ENCODE data around the gene HERC4. TPM values are rescaled to one million over a fixed set of nuclear protein-coding genes. Genes with fewer than 3 reads are reported as not detected.

HERC4 gene
- total RNA-seq, 1 experiment from 2014 or later, result 39.4 TPM

DNA sequence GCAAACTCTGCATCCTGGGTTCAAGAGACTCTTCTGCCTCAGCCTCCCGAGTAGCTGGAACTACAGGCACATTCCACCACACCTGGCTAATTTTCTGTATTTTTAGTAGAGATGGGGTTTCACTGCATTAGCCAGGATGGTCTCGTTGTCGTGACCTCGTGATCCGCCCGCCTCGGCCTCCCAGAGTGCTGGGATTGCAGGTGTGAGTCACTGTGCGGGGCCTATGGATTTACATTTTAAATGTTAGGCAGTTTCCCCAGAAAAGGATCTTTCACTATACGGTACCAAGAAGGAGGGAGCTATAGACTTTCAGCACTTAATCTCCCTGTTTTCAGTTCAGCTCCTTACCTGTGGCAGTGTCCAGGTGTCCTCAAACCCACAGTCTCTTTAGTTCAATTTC, 139.9 kb downstream of the HERC4 start:
- Mint-ChIP-seq H3K36me3 (peaks cover 33% of the 10 kb centered on the region), H3K4me3 (no peak overlapping the region), H3K27ac (peak overlapping the region; percentile 96), H3K9me3 (no peaks in the 10 kb centered on the region), H3K27me3 (ENCODE audit: low read depth) (no peaks in the 10 kb centered on the region), H3K4me1 (peaks cover 24% of the 10 kb centered on the region)
- ChIA-PET POLR2A (no interaction called here), CTCF (interaction anchor here (1.5 kb wide), 1 partner anchor 277 kb away, joined by 3 read pairs; no protein-coding TSS in a partner anchor)
- DNase-seq (ENCODE audit: low spot score) (peak; percentile 33), ATAC-seq (peak; percentile 80)
- TF ChIP-seq, protein P1, sequence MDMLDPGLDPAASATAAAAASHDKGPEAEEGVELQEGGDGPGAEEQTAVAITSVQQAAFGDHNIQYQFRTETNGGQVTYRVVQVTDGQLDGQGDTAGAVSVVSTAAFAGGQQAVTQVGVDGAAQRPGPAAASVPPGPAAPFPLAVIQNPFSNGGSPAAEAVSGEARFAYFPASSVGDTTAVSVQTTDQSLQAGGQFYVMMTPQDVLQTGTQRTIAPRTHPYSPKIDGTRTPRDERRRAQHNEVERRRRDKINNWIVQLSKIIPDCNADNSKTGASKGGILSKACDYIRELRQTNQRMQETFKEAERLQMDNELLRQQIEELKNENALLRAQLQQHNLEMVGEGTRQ (CRISPR knock-in tag; IDR thresholded peaks at IDR 0.05), result 0 out of 2 replicates have a peak, but pooled peaks have one; percentile 21
- TF ChIP-seq SOX15 (CRISPR knock-in tag; IDR thresholded peaks at IDR 0.05), result no peak

DNA sequence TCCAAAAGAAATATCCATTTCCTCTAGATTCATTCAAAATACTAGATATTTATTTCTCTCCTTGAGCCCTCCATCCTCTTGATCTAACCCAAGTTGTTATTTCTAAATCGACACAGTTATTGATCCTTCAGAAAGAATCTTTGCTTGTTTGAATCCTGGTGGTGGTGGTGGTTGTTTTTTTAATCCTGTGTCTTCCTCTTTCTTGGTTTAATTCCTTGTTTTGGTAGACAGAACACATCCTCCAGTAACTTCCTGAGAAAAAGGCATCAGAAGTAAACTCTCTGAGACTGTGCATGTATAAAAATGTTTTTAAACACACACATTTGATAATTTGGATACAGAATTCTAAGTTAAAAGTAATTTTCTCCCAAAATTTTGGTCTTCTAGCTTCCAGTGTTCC, 140.7 kb downstream of the HERC4 start:
- Mint-ChIP-seq H3K9me3 (no peaks in the 10 kb centered on the region), H3K27me3 (ENCODE audit: low read depth) (no peaks in the 10 kb centered on the region), H3K4me3 (no peak overlapping the region), H3K27ac (peak overlapping the region; percentile 86), H3K4me1 (peaks cover 24% of the 10 kb centered on the region), H3K36me3 (peaks cover 35% of the 10 kb centered on the region)
- ATAC-seq (no peak), DNase-seq (ENCODE audit: low spot score) (no peak)
- ChIA-PET POLR2A (no interaction called here), CTCF (no interaction called here)
- TF ChIP-seq, protein P2, sequence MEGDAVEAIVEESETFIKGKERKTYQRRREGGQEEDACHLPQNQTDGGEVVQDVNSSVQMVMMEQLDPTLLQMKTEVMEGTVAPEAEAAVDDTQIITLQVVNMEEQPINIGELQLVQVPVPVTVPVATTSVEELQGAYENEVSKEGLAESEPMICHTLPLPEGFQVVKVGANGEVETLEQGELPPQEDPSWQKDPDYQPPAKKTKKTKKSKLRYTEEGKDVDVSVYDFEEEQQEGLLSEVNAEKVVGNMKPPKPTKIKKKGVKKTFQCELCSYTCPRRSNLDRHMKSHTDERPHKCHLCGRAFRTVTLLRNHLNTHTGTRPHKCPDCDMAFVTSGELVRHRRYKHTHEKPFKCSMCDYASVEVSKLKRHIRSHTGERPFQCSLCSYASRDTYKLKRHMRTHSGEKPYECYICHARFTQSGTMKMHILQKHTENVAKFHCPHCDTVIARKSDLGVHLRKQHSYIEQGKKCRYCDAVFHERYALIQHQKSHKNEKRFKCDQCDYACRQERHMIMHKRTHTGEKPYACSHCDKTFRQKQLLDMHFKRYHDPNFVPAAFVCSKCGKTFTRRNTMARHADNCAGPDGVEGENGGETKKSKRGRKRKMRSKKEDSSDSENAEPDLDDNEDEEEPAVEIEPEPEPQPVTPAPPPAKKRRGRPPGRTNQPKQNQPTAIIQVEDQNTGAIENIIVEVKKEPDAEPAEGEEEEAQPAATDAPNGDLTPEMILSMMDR (IDR thresholded peaks at IDR 0.05), result no peak
- TF ChIP-seq, protein P3, sequence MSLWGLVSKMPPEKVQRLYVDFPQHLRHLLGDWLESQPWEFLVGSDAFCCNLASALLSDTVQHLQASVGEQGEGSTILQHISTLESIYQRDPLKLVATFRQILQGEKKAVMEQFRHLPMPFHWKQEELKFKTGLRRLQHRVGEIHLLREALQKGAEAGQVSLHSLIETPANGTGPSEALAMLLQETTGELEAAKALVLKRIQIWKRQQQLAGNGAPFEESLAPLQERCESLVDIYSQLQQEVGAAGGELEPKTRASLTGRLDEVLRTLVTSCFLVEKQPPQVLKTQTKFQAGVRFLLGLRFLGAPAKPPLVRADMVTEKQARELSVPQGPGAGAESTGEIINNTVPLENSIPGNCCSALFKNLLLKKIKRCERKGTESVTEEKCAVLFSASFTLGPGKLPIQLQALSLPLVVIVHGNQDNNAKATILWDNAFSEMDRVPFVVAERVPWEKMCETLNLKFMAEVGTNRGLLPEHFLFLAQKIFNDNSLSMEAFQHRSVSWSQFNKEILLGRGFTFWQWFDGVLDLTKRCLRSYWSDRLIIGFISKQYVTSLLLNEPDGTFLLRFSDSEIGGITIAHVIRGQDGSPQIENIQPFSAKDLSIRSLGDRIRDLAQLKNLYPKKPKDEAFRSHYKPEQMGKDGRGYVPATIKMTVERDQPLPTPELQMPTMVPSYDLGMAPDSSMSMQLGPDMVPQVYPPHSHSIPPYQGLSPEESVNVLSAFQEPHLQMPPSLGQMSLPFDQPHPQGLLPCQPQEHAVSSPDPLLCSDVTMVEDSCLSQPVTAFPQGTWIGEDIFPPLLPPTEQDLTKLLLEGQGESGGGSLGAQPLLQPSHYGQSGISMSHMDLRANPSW (CRISPR knock-in tag; conservative IDR thresholded peaks at IDR 0.05; ENCODE audit: low read depth), result no peak
- TF ChIP-seq HMGXB4 (CRISPR knock-in tag; IDR thresholded peaks at IDR 0.05) (no peak), MYBL2 (CRISPR knock-in tag; IDR thresholded peaks at IDR 0.05) (no peak), FOXP1 (CRISPR knock-in tag; IDR thresholded peaks at IDR 0.05; ENCODE audit: borderline replicate concordance) (no peak), ZNF671 (CRISPR knock-in tag; IDR thresholded peaks at IDR 0.05) (no peak), ZNF512 (CRISPR knock-in tag; IDR thresholded peaks at IDR 0.05; ENCODE audit: borderline replicate concordance) (no peak), GTF2I (CRISPR knock-in tag; conservative IDR thresholded peaks at IDR 0.05) (no peak), ZBTB21 (CRISPR knock-in tag; IDR thresholded peaks at IDR 0.05; ENCODE audit: borderline replicate concordance) (no peak), NR3C1 (CRISPR knock-in tag; conservative IDR thresholded peaks at IDR 0.05; ENCODE audit: low read depth) (no peak), ZSCAN18 (CRISPR knock-in tag; IDR thresholded peaks at IDR 0.05) (no peak), ESRRA (CRISPR knock-in tag; IDR thresholded peaks at IDR 0.05; ENCODE audit: borderline replicate concordance) (no peak), MAX (CRISPR knock-in tag; IDR thresholded peaks at IDR 0.05) (no peak)
- TF ChIP-seq, protein P1 (CRISPR knock-in tag; IDR thresholded peaks at IDR 0.05), result no peak
- TF ChIP-seq, protein P4, sequence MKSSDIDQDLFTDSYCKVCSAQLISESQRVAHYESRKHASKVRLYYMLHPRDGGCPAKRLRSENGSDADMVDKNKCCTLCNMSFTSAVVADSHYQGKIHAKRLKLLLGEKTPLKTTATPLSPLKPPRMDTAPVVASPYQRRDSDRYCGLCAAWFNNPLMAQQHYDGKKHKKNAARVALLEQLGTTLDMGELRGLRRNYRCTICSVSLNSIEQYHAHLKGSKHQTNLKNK (CRISPR knock-in tag; IDR thresholded peaks at IDR 0.05), result no peak
- TF ChIP-seq, protein P5, sequence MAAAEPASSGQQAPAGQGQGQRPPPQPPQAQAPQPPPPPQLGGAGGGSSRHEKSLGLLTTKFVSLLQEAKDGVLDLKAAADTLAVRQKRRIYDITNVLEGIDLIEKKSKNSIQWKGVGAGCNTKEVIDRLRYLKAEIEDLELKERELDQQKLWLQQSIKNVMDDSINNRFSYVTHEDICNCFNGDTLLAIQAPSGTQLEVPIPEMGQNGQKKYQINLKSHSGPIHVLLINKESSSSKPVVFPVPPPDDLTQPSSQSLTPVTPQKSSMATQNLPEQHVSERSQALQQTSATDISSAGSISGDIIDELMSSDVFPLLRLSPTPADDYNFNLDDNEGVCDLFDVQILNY (CRISPR knock-in tag; IDR thresholded peaks at IDR 0.05), result no peak
- TF ChIP-seq, protein P6, sequence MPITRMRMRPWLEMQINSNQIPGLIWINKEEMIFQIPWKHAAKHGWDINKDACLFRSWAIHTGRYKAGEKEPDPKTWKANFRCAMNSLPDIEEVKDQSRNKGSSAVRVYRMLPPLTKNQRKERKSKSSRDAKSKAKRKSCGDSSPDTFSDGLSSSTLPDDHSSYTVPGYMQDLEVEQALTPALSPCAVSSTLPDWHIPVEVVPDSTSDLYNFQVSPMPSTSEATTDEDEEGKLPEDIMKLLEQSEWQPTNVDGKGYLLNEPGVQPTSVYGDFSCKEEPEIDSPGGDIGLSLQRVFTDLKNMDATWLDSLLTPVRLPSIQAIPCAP (CRISPR knock-in tag; IDR thresholded peaks at IDR 0.05), result no peak
- TF ChIP-seq, protein P7, sequence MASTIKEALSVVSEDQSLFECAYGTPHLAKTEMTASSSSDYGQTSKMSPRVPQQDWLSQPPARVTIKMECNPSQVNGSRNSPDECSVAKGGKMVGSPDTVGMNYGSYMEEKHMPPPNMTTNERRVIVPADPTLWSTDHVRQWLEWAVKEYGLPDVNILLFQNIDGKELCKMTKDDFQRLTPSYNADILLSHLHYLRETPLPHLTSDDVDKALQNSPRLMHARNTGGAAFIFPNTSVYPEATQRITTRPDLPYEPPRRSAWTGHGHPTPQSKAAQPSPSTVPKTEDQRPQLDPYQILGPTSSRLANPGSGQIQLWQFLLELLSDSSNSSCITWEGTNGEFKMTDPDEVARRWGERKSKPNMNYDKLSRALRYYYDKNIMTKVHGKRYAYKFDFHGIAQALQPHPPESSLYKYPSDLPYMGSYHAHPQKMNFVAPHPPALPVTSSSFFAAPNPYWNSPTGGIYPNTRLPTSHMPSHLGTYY (CRISPR knock-in tag; IDR thresholded peaks at IDR 0.05), result no peak

Measured in WTC11 (cell line).